Esophagus (tissue), 2 donors: ENCODE results near the gene ZNF521. TPM values are rescaled to one million over a fixed set of nuclear protein-coding genes. Genes with fewer than 3 reads are reported as not detected.

Experiments
- H3K27ac ChIP-seq, 2 donors: one replicate each; pipeline ENCODE4 v1.5.1; 2013; ENCODE audit warnings: low read depth in 2 of 2, mild to moderate bottlenecking in 2 of 2, inconsistent platforms in 1 of 2, low read length in 1 of 2, moderate library complexity in 1 of 2
- H3K27me3 ChIP-seq, 2 donors: one replicate each; pipeline ENCODE4 v1.6.1; 2013; ENCODE audit warnings: low read length in 2 of 2, control low read depth in 1 of 2, mild to moderate bottlenecking in 1 of 2; ENCODE audit not compliant: insufficient read depth in 2 of 2, control insufficient read depth in 1 of 2
- H3K36me3 ChIP-seq, 2 donors: one replicate each; pipeline ENCODE4 v1.6.1; 2013; ENCODE audit warnings: low read length in 1 of 2; ENCODE audit not compliant: control insufficient read depth in 2 of 2, insufficient read depth in 2 of 2
- H3K4me1 ChIP-seq, 2 donors: one replicate each; pipeline ENCODE4 v1.6.1; 2013; ENCODE audit warnings: low read length in 1 of 2; ENCODE audit not compliant: control insufficient read depth in 2 of 2, insufficient read depth in 2 of 2
- H3K4me3 ChIP-seq, 2 donors: one replicate each; pipeline ENCODE4 v1.5.1; 2013; ENCODE audit warnings: low read length in 2 of 2, mild to moderate bottlenecking in 2 of 2, low read depth in 1 of 2, moderate library complexity in 1 of 2
- H3K9me3 ChIP-seq, 2 donors: one replicate each; pipeline ENCODE4 v1.6.1; 2013; ENCODE audit warnings: mild to moderate bottlenecking in 2 of 2, low read depth in 1 of 2, low read length in 1 of 2, moderate library complexity in 1 of 2; ENCODE audit not compliant: control insufficient read depth in 2 of 2, insufficient read depth in 1 of 2
- WGBS, 2 donors: extraction: QIAGEN DNeasy Blood & Tissue Kit; methylation state at CpG; one replicate each; pipeline ENCODE4 v1.1.7; 2013; 5-methylcytosine and 5-hydroxymethylcytosine counted together
- polyA plus RNA-seq, 2 donors: library from polyadenylated mRNA; stranded (reverse); fragments of 200-250 nt; gene quantifications; one replicate each; pipeline ENCODE4 v1.2.3, GENCODE V29; 2013
- donor health status: healthy with polysubstance abuse.
- donor health status: Bipolar disorder and iron deficiency.

Gene ZNF521
- polyA plus RNA-seq, 2 donors, result 0.79 to 1.2 TPM

GRCh38 chr18:25235401-25236042 is 116.4 kb downstream of the ZNF521 start:
- Histone ChIP-seq H3K27ac (no peak overlapping the region), H3K4me1 (peaks cover 0 to 2% of the 10 kb centered on the region in 2 donors)

GRCh38 chr18:25234740-25235345 is 117.1 kb downstream of the ZNF521 start:
- H3K27me3 ChIP-seq, result no peaks in the 10 kb centered on the region
- H3K9me3 ChIP-seq, result no peaks in the 10 kb centered on the region
- H3K4me3 ChIP-seq, result no peak overlapping the region
- H3K36me3 ChIP-seq, result no peaks in the 10 kb centered on the region
- WGBS, 2 donors, result 73 to 84% methylated on average over 3 of the region's 3 CpGs
- H3K27ac ChIP-seq, result no peak overlapping the region
- peaks cover 0 to 2% of the 10 kb centered on the region in 2 donors for H3K4me1 ChIP-seq

More at GRCh38 chr18:25235401-25236042, 116.4 kb downstream of the ZNF521 start:
- Histone ChIP-seq H3K9me3 (no peaks in the 10 kb centered on the region), H3K36me3 (no peaks in the 10 kb centered on the region), H3K4me3 (no peak overlapping the region), H3K27me3 (no peaks in the 10 kb centered on the region)
- 72 to 86% methylated on average over 9 of the region's 9 CpGs for WGBS, 2 donors

- Histone ChIP-seq H3K36me3 (no peaks in the 10 kb centered on the region), H3K27me3 (no peaks in the 10 kb centered on the region), H3K4me3 (no peak overlapping the region), H3K4me1 (peaks cover 0 to 2% of the 10 kb centered on the region in 2 donors), H3K9me3 (no peaks in the 10 kb centered on the region), H3K27ac (peak overlapping the region in 1 of 2 donors; percentile 5)
- WGBS, 2 donors, result 74 to 83% methylated on average over 1 of the region's 1 CpG
These were observed 117.7 kb downstream of the ZNF521 start for GRCh38 chr18:25234322-25234639.

GRCh38 chr18:25233528-25234321 is 118.2 kb downstream of the ZNF521 start:
- 31 to 42% methylated on average over 12 of the region's 12 CpGs for WGBS, 2 donors
- Histone ChIP-seq H3K27me3 (no peaks in the 10 kb centered on the region), H3K9me3 (no peaks in the 10 kb centered on the region), H3K36me3 (no peaks in the 10 kb centered on the region), H3K27ac (peak overlapping the region in 1 of 2 donors; percentile 5), H3K4me1 (peaks cover 0 to 2% of the 10 kb centered on the region in 2 donors), H3K4me3 (no peak overlapping the region)

GRCh38 chr18:25231327-25231691 is 120.7 kb downstream of the ZNF521 start:
- no peaks in the 10 kb centered on the region for H3K9me3 ChIP-seq
- 69% methylated on average over 5 of the region's 5 CpGs for WGBS, 2 donors
- no peak overlapping the region for H3K4me3 ChIP-seq
- H3K27me3 ChIP-seq, result no peaks in the 10 kb centered on the region
- H3K4me1 ChIP-seq, result no peaks in the 10 kb centered on the region
- H3K36me3 ChIP-seq, result no peaks in the 10 kb centered on the region
- H3K27ac ChIP-seq, result peak overlapping the region; percentile 23 to 53

- WGBS, 2 donors, result 22 to 28% methylated on average over 10 of the region's 10 CpGs
- Histone ChIP-seq H3K27ac (peak overlapping the region; percentile 23 to 53), H3K9me3 (no peaks in the 10 kb centered on the region), H3K27me3 (no peaks in the 10 kb centered on the region), H3K4me3 (no peak overlapping the region), H3K36me3 (no peaks in the 10 kb centered on the region), H3K4me1 (no peaks in the 10 kb centered on the region)
These were observed 121.2 kb downstream of the ZNF521 start for GRCh38 chr18:25230658-25231326.

- Histone ChIP-seq H3K27ac (no peak overlapping the region), H3K4me1 (no peaks in the 10 kb centered on the region)
- WGBS, 2 donors, result 68 to 76% methylated on average over 2 of the region's 2 CpGs
These were observed 122.0 kb downstream of the ZNF521 start for GRCh38 chr18:25229920-25230319.

GRCh38 chr18:25229081-25229480 is 122.9 kb downstream of the ZNF521 start:
- Histone ChIP-seq H3K27me3 (no peaks in the 10 kb centered on the region), H3K4me3 (no peak overlapping the region), H3K36me3 (no peaks in the 10 kb centered on the region), H3K9me3 (no peaks in the 10 kb centered on the region), H3K4me1 (no peaks in the 10 kb centered on the region), H3K27ac (no peak overlapping the region)
- WGBS, 2 donors, result 29 to 38% methylated on average over 3 of the region's 3 CpGs

More at GRCh38 chr18:25229920-25230319, 122.0 kb downstream of the ZNF521 start:
- Histone ChIP-seq H3K36me3 (no peaks in the 10 kb centered on the region), H3K27me3 (no peaks in the 10 kb centered on the region), H3K9me3 (no peaks in the 10 kb centered on the region), H3K4me3 (no peak overlapping the region)

GRCh38 chr18:25228410-25228809 is 123.6 kb downstream of the ZNF521 start:
- no peak overlapping the region for H3K4me3 ChIP-seq
- H3K4me1 ChIP-seq, result no peaks in the 10 kb centered on the region
- H3K36me3 ChIP-seq, result no peaks in the 10 kb centered on the region
- H3K27me3 ChIP-seq, result no peaks in the 10 kb centered on the region
- H3K9me3 ChIP-seq, result no peaks in the 10 kb centered on the region
- no peak overlapping the region for H3K27ac ChIP-seq
- 66 to 75% methylated on average over 1 of the region's 1 CpG for WGBS, 2 donors
